Activated CD8-positive, alpha-beta memory T cell treated with anti-CD3 and anti-CD28 coated beads for 1 hour (primary cell): ENCODE results near the gene FAM114A1.

ENCODE experiments used
- DNase-seq, 2 donors: peaks; one replicate each; pipeline ENCODE4 v3.0.0-alpha.2; 2020; ENCODE audit warnings: low read depth in 1 of 2; ENCODE audit errors: extremely low read depth in 1 of 2

The FAM114A1 gene

DNA sequence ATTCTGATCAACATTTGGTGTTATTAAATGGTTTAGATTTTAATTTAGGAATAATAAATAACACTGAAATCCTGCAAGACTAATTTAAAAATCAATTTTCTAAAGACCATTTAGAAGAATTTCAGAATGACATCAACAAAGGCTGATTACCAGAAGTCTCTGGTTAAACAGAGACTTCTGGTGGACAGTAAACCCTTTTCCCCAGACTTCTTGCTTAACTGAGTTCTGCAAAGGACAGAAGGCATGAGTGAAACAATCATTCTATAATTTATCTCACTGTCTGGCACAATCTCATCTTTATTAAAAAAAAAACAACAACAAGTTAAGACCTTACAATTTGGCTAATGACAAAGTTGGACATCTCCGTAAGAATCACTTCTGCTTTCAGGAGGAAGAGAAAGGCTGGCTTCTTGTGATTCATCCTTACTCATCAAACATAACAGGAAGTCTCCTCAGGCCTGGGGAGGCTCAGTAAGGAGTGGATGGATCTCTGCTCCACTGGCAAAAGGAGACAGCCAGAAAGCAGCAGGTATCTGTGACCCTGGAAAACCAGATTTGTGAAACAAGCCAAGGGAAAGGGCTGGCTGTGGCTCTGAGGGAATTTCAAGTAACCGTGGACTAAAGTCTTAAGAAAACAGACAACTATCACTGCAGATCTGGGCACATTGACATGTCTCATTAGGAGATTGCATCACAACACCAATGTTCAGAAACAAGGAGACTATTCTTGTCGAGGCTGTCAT, 10.1 kb upstream of the FAM114A1 start:
- DNase-seq, result no peak

DNA sequence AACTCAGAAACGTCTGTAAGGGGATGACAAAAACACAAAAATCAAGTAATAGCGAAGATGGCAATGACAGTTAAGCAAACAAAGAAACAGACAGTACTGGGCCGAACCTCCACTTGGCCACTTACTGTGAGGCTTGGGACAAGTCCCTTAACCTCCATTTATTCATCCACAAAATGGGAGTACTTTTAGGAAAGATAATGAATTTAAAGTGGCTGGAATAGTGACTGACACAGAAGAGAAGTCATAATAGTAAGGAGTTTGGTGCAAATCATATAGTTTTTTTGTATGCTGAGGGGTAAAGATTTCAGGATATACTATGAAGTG, 9.5 kb upstream of the FAM114A1 start:
- DNase-seq, result no peak

DNA sequence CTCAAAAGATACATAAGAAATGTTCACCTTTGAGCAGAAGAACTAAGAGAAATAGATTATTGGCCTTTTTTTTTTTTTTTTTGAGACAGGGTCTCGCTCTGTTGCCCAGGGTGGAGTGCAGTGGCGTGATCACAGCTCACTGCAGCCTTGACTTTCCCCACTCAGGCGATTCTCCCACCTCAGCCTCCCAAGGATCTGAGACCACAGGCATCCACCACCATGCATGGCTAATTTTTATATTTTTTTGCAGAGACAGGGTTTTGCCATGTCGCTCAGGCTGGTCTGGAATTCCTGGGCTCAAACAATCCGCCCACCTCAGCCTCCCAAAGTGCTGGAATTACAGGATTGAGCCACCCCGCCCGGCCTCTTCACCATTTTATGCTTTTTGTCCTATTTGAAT, 8.1 kb upstream of the FAM114A1 start:
- DNase-seq, result no peak

DNA sequence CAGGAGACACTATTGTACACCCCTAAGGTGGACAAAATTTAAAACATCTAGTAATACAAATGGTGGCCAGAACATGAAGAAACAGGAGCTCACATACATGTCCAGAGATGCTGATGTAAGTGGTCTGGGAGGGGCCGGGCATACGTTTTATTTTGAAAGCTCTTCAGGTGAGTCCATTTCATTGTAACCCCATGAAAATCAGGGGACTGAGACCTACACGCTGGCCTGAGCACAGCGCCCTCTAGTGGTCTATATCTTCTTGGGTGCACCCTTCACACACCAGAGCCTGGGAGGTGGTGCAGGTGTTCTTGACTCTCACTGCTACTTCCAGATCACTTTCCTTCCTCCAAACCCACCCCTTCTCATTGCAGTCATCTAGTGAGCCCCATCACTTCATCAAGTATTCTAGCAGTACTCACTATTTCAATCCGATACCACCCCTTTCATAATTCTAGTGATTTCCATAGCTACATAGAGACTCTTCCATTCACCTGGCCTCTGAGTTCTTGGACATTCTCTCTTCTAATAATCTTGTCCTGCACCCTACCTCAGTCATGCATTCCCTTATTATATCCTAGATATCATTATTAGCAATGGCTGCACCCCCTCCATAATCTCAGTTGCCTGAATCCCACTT, 6.7 kb upstream of the FAM114A1 start:
- DNase-seq, result peak in 1 of 2 donors; percentile 23

DNA sequence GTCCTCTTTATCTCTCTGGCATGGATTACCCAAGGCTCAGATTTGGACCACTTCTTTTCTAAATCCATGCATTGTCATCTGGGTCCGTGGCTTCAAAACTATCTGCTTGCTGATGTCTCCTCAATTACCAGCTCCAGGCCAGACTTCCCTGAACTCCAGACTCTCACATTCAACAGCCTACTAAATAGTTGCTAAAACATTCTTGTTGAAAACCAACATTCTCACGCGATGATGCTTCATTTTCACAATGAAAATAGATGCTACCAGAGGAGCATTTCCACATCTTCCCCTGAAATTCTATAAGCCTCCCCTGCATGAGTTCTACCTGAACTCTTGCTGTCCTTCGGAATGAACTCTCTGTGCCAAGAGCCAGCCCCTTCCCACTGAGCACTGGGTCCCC, 5.8 kb upstream of the FAM114A1 start:
- no peak for DNase-seq

DNA sequence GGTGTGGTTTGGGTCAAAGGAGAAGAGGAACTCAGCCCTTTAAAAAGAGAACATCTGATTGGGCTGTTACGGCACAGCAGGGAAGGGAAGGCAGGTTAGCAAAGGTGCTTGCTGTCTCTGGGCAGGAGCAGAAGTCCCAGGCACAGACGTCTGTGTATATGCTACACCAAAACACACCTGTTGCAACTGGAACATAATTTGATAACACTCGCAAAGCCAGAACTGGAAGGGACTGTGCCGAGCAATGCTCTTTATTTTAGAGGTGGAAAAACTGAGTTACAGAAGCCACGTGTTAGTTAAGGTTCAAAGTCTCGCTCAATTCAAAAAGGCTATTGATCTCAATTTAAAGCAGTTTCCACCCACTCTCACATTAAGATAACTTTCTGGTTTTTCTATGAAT, 2.2 kb upstream of the FAM114A1 start:
- no peak for DNase-seq

DNA sequence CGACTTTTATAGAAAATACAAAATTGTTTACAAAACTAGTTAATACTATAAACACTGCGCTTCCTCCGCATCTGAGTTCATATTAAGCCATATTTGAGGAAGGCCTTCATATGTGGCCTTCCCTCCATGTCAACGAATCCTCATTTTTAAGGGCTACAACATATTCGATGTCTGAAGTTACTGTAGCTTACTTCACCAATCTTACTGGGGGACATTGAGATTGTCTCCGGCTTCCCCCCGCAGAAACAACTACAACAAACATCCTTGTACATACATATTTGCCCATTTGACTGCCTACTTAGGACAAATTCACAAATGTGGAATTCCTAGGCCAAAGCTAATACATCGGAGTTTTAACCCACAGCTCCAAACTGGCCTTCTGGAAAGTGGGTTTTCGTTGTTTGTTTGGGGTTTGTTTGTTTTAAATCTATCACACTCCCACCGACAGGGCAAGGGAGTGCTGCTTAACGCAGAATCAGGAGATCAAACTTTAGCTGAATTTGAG, 581 bp upstream of the FAM114A1 start:
- DNase-seq, result no peak

DNA sequence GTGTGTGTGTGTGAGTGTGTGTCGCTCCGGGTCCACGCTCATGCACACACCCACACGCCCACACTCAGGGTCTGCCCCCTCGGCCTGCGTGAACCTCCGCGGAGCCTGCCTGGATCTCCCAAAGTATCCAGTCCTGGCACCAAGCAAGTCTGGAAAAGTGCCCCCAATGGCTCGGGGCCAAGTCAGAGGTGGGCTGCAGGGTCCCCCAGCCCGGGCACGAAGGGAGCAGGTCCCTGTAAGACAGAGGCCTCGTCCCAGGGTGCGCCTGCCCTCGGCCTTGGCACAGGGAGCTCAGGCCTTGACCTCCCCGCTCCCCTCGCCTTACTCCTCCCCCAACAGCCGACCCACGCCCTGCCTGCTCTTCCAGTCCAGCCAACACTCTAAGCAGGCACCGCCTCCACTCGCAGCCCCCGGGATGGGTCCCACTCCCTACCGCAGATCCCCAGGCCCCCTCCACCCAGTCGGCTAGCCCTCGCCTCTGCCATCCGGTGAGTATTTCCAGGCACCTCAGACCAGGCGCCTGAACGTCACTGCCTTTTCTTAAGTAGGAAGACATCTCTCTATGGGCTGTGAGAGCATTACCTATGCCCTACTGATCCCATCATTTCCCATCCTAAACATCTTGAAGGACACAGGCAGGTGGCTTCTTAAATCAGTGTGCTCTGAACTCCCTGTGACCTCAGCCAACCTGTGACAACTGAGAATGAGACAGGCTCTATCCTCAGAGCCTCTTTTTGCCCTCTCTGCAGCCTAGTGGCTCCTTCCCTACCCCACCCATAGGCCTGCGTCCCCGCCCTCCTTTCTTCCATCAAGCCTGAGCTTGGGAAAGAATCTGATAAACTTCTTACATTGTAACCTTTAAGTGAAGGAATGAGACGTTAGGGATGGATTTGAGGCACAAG, 704 bp downstream of the FAM114A1 start:
- DNase-seq, result no peak

DNA sequence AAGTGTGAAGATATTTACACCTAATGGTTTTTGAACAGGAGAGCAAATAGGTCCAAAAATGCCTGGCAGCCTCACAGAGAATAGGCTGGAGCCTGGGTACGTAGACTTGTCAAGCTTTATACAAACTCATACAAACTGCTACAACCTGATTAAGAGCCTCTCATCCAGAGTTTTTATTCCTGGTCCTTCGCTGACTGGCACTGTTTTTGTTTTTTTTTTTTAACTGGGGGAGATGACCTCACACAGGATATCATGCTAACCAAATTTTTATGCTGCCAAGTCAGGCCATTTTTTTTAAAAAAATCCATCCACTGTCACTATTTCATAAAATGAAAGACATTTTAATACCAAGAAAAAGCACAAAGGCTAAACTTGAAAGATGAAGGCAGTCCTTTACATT, 1.9 kb downstream of the FAM114A1 start:
- no peak for DNase-seq

DNA sequence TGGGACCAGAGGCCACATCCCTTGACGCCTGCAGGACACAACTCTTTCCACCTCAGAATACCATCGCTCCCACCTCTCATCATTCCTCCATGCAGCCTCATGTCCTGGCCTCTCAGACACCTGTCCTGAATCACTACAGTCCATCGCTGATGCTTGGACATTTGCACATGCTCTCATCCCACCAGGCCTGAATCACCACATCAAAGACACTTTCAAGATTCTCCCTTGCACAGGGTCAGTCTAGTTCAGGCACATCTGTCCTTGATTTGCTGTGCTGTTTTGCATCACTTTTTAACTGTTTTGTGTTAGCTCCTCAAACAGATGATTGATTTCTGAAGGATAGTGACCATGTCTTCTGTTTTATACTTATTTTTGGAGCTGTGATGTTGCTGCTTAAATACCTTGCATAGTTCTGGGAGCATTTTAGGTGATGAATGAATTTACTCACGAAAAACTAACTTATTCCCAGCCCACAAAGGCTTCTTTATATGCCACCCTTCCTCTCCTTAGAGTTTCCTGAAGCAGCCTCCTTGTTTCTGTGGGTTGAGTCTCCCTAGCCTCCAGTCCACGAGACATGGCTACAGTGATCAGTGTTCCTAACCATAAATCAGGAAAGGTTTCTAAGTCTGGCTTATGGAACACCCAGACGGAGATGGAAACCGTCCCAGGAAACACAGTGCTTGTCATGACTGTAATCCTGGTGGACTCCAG, 2.6 kb downstream of the FAM114A1 start:
- DNase-seq, result no peak

DNA sequence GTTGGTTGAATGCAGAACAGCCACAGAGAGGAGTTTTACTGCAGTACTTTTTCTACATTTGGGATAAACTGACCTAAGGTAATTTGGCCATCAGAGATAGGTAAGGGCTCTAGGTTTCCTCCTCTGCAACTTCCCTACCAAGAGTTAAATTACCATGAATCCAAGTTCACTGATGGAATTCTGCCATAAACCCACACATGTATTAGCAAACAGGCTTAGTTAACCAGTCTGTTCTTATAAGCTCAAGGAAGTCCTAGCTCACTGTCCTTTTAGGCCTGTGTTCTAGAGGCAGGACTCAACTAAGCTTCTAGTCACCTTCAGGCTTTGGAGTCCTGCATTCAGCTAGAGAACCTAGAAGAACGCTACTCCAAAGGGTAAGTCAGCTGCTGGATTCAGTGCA, 4.0 kb downstream of the FAM114A1 start:
- DNase-seq, result no peak

DNA sequence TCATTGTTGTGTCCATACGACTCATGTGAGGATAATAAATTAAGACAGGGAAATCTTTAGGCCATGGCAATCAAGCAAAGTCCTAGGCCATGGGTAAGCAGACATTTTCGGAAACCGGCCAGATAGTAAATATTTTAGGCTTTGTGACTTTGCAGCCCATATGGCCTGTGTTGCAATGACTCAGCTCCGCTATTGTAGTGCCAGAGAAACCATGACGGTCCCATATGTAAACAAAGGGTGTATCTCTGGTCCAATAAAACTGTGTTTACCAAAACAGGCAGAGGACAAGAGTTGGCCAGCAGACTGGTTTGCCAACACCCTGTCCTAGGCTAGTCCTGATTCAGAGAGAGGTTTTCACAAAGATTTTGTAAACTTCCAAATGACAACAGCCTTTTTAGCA, 5.0 kb downstream of the FAM114A1 start:
- no peak for DNase-seq

DNA sequence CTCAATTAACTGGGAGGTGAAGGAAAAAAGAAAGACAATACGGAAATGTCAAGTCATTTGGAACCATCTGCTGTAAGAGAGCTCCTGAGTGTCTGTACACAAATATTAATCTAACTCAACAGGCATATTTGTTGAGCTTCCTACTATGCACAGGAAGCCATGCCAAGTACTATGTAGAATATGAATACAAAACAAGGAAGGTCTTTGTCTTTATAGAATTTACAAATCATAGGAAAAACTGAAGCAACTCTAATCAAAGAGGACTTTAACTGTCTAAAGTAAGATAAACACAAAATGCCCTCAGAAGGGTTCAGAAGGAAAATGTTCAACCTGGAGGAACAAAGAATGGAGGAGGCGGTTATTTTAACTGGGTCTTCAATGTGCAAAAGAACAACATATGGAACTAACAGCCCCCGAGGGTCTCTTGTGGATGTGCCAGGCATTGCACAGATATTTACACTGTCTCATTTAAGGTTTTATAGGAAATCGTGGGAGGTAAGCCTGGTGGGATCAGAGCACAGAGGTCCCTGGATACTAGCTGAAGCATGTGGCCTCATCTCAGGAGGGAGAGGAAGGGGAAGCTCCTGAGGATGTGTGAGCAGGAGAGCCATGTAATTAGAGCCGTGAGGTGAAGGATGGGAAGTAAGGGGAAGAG, 5.8 kb downstream of the FAM114A1 start:
- no peak for DNase-seq

DNA sequence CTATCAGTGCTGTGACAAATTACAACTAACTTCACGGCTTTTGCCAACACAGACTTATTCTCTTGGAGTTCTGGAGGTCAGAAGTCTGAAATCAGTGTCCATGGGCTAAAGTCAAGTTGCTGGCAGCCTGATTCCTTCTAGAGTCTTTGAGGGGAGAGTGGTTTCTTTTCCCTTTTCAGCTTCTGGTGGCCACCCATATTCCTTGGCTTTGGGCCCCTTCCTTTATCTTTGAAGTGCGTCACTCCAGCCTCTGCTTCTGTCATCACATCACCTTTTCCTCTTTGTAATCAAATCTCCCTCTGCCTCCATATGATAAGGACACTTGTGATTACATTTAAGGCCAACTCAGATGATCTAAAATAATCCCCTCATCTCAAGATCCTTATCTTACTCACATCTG, 9.0 kb downstream of the FAM114A1 start:
- DNase-seq, result no peak

DNA sequence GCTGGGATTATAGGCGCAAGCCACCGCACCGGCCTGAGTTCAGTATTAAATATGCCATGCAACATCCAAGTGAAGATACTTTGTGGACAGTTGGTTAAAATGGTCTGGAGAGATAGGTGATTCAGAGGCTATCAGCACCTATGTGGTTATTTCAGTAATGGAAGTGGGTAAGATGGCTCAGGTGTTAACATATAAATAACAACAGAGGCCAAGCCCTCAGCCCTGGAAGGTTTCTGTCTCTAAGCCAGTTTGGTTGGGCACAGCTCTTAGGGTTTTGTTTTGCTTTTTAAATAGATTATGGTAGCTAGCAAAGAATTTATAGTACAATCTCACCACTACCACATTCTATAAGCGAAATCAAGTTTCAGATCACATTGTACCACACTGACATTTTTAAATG, 16.6 kb downstream of the FAM114A1 start:
- no peak for DNase-seq

DNA sequence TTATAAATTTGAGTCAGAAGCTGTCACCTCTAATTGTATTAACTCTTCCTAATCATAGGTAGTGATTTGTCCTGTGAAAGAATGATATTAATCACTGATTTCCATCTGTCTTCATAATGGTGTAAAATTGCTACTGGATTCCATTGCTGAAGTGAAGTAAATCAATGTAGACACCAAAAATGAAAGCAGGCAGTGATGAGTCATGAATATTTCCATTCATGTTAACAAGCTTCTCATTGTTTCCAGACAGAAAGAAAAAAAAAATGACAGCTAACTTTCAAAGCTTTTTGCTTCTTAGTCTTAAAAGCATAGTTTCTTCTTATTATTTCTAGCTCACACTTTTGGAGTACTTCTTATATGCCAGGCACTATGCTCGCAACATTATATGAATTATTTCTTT, 21.5 kb downstream of the FAM114A1 start:
- no peak for DNase-seq

DNA sequence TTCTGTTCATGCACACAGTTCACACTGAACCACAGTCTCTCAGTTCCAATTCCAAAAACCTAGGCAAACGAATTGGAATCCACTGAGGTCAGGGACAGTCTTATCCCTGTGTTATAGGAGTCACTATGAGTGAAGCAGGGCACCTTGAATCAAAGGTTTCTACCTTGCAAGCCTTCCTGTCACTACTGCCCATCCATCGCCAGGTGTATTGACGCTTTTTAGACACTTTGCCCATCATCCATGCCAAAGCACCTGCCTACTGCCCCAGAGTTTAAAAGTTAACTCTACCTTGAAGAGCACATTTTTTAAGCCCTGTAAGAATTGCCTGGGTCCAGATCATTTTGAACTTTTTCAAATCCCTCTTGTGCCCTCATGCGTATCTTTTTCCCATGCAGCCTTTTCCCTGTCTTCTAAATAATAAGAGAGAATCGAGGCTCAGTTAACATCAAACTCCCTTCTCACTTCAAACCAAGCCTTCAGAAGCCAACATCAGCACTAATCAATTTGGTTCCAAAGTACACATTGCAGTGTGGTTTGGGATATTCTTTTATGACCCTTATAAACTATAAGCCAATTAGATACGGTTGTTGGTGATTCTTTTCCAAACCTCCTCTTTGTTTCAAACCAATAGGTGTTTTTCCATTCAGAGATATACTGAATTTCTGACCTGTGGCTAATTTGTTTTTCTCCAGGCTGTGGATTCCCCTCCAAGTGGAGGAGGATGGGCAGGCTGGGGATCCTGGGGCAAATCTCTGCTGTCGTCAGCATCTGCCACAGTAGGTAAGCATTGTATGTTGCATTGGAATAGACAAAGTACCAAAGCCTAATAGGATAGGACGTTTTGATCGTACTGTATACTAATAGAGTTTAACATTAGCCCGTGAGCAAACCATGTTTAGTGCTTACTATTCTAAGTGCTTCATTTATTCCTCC, 23.7 kb downstream of the FAM114A1 start:
- no peak for DNase-seq

DNA sequence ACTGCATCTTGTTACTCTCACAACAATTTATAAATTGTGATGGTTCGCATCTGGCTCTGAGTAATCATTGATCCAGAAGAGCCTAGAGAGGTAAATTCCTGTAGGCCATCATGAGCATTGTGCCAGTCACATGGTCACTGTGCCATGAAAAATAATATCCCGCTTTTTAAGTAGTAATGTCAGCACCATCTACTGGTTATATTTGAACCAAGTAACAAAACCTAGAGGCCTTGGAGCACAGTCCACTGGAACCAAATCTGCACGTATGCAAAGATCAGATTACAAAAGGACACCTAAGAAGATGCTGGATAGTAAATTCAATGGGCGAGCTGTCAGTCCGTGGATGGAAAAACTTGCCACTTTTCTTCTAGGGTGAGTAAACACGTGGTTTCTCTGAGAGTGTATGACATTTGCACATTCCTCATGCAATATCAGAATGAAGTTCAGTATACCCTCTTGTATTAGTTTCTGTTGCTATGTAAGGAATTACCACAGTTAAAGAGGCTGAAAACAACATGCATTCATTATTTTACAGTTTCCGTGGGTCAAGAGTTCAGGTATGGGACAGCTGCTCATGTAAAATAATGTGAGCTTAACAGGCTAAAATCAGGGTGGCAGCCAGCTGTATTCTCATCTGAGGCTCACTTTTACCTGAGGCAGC, 26.8 kb downstream of the FAM114A1 start:
- DNase-seq, result no peak

DNA sequence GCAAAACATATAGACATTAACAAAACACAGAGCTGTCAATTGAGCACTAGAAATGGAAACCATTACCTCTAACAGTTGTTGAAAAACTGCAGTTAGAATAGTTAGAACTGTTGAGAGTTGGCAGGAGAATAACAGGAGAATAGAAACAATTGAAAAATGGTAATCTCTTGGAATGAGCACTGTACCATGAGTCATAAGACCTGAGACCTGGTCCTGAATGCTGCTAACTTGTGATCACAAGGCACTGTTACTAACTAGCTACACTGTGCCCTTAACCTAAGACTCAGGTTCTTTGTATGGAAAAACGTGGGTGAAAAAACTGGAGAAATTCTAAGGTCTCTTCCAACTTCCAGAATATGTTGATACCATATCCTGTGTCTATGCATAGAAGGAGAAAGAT, 29.3 kb downstream of the FAM114A1 start:
- DNase-seq, result no peak
